Muscle of leg (tissue), 11 donors: ENCODE results near the gene XYLT1. TPM values are rescaled to one million over a fixed set of nuclear protein-coding genes. Genes with fewer than 3 reads are reported as not detected.

Source experiments
- DNase-seq: peaks from one replicate; pipeline ENCODE4 v3.0.0; 2013
- H3K27ac ChIP-seq: one replicate; pipeline ENCODE4 v1.5.1; 2013; ENCODE audit warnings: mild to moderate bottlenecking, low read length, control low read depth
- H3K27me3 ChIP-seq: one replicate; pipeline ENCODE4 v1.6.1; 2013; ENCODE audit warnings: low read length; ENCODE audit not compliant: control insufficient read depth, insufficient read depth
- H3K36me3 ChIP-seq: one replicate; pipeline ENCODE4 v1.6.1; 2013; ENCODE audit warnings: low read length; ENCODE audit not compliant: control insufficient read depth, insufficient read depth
- H3K4me1 ChIP-seq: one replicate; pipeline ENCODE4 v1.6.1; 2013; ENCODE audit warnings: low read length; ENCODE audit not compliant: control insufficient read depth, insufficient read depth
- H3K4me3 ChIP-seq: one replicate; pipeline ENCODE4 v1.5.1; 2013; ENCODE audit warnings: low read length, control low read depth
- H3K9me3 ChIP-seq: replicated peaks from 2 replicates; pipeline ENCODE4 v1.6.1; 2013; ENCODE audit warnings: low read depth, low read length; ENCODE audit not compliant: control insufficient read depth
- WGBS: methylation state at CpG from one replicate; pipeline ENCODE4 v1.1.5; 2013; ENCODE audit warnings: missing lambda C conversion rate; ENCODE audit not compliant: insufficient coverage; 5-methylcytosine and 5-hydroxymethylcytosine counted together
- polyA plus RNA-seq, 8 donors: library from polyadenylated mRNA; unstranded; fragments of 120-200 nt; gene quantifications; one replicate each; pipeline versions ENCODE4 v1.2.1 to v1.2.3, GENCODE V29; 2013; ENCODE audit warnings: inconsistent platforms in 1 of 8, low replicate concordance in 1 of 8; ENCODE audit not compliant: insufficient read length in 8 of 8, insufficient read depth in 1 of 8
- total RNA-seq: library from RNA; stranded (reverse); fragments of 120-200 nt; gene quantifications from one replicate; pipeline ENCODE4 v1.2.4, GENCODE V29; 2013

The XYLT1 gene
- total and polyA plus RNA-seq, 9 donors = 4.3 to 9.7 (median 5.3) TPM

DNA sequence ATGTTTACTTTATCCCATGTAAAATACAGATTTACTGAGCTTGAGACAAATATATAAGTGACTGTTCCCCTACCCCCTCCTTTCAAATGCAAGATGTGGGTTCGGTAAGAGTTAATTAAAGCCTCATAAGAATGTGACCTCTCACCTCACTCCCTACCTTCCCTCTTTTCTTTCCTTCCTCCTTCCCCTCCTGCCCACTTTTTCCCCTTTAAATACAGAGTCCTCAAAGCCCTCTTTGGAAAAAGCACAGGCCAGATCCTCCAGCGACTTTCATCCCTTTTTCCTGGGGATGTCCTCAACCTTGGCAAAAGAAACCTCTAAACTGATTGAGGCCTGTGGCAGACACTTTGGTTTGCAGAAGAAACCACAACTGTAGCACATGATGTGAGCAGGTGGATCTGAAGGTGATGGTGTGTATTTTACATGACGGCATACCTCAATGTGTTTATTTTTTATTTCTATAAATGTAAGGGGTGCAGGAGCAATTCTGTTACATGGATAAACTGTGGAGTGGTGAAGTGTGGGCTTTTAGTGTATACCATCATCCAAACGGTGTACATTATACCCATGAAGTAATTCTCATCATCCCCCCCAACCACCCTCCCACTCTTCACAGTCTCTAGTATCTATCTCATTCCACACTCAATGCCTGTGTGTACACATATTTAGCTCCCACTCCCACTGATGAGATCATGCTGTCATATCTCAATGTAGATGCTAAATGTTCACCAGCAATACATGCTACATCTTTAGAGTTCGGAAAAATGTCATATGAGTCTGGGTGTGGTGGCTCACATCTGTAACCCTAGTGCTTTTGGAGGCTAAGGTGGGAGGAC, 77.7 kb downstream of the XYLT1 start:
- H3K27ac ChIP-seq = no peak overlapping the region
- 60% methylated on average over 1 of the region's 5 CpGs for WGBS
- no peak overlapping the region for H3K4me3 ChIP-seq
- no peaks in the 10 kb centered on the region for H3K9me3 ChIP-seq
- no peak for DNase-seq
- no peaks in the 10 kb centered on the region for H3K36me3 ChIP-seq
- no peaks in the 10 kb centered on the region for H3K27me3 ChIP-seq
- peaks cover 14% of the 10 kb centered on the region for H3K4me1 ChIP-seq

DNA sequence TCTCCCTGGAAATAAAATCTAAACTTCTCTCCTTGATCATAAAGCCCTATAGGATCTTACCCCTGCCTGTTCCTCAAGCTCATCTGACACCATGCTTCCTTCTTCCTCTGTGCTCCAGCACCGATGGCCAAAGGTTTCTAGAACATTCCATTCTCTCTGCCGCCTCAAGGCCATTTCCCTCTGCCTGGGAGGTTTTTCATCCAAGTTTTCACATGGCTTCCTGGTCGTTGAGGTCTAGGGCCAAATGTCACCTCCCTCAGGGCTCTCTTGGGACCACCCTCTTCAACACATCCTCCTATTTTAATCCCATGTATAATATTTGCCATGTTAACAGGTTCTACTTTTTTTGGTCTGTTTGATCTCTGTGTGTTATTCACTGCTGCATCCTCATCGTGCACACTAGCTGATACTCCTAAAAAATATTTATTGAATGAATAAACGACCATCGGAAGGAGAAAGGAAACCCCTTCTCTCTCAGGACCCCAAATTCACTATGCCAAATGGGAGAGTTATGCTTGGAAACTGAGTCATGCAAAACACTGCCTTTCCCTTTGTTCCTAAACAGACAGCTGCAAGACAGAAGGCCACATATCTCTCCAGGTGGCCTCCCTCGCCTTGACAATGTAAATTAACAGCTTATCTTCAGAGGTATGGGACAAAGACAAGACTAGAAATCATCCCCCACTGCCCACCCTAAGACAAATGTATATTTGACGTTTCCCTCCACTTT, 78.5 kb downstream of the XYLT1 start:
- Histone ChIP-seq H3K36me3 (no peaks in the 10 kb centered on the region), H3K4me1 (peaks cover 12% of the 10 kb centered on the region), H3K27ac (no peak overlapping the region), H3K9me3 (no peaks in the 10 kb centered on the region), H3K27me3 (no peaks in the 10 kb centered on the region), H3K4me3 (no peak overlapping the region)
- no peak for DNase-seq
- 64% methylated on average over 2 of the region's 8 CpGs for WGBS

DNA sequence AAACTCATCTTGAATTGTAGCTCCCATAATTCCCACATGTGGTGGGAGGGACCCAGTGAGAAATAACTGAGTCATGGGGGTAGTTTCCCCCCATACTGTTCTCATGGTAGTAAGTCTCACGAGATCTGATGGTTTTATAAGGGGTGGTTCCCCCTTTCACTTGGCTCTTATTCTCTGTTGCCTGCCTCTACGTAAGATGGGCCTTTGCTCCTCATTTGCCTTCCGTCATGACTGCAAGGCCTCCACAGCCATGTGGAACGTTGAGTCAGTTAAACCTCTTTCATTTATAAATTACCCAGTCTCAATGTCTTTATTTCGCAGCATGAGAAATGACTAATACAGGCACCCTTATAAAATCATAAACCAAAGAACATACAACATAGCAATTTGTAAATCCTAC, 79.0 kb downstream of the XYLT1 start:
- Histone ChIP-seq H3K4me1 (peaks cover 6% of the 10 kb centered on the region), H3K27ac (no peak overlapping the region), H3K9me3 (no peaks in the 10 kb centered on the region), H3K27me3 (no peaks in the 10 kb centered on the region), H3K36me3 (no peaks in the 10 kb centered on the region), H3K4me3 (no peak overlapping the region)
- DNase-seq = no peak
- WGBS = 88% methylated on average over 4 of the region's 5 CpGs

DNA sequence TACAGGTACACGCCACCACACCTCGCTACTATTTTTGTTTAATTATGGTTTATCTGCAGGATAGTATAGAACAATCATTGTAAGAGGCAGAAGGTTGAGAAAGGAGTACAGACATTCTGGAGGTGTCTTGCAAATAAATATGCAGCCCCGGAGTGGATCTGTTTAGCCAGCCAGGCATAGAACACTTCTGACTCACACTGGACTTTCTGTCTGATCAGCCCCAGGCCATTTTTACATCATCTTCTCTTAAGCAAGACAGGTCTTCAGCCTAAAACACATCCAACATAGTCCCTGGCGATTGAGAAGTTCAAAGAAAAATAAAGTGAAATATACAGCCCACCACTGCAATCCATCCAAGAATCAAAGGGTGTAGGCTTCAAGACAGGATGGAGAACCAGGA, 81.4 kb downstream of the XYLT1 start:
- Histone ChIP-seq H3K4me3 (no peak overlapping the region), H3K36me3 (no peaks in the 10 kb centered on the region), H3K9me3 (no peaks in the 10 kb centered on the region), H3K27me3 (no peaks in the 10 kb centered on the region), H3K27ac (no peak overlapping the region), H3K4me1 (peaks cover 6% of the 10 kb centered on the region)
- no peak for DNase-seq
- no CpG with 5 or more reads among the region's 4 CpGs for WGBS

DNA sequence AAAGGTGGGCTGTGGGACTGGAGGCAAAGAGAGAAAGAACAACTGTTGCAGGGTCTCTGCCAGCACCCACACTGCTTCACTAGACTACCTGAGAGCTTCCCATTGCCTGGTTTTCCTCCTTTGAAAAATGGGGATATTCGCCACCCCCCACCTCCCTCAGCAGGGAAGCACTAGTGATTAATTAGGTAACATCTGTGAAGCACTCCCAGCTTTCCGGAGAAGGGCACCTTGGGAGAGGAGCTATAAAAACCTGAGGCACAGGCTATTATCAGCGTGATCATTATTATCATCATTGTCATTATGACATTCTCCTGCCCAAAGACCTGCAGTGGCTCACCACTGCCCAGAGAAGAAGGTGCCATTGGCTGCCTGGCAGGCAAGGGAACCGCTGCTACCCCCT, 83.5 kb downstream of the XYLT1 start:
- WGBS = 67% methylated on average over 2 of the region's 4 CpGs
- Histone ChIP-seq H3K27ac (no peak overlapping the region), H3K27me3 (no peaks in the 10 kb centered on the region), H3K4me3 (no peak overlapping the region), H3K9me3 (no peaks in the 10 kb centered on the region), H3K4me1 (peaks cover 9% of the 10 kb centered on the region), H3K36me3 (no peaks in the 10 kb centered on the region)
- no peak for DNase-seq

DNA sequence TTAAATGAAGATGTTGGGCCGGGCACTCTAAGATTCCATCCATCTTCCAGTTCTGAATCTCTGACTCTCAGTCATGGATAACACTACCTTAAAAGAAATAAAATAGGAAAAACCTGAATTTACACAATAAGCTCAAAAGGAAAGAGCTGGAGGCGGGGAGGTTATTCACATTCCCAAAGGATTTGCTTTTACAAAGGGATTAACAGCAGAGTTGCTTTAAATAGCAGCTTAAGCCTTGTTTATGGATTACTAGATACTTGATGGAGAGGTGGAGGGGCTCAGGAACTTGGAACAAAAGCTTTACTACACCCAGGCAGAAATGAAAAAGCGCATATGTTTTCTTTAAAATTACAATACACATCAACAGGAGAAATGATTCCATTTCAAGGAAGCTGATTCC, 84.5 kb downstream of the XYLT1 start:
- H3K27me3 ChIP-seq = no peaks in the 10 kb centered on the region
- peak; percentile 37 for DNase-seq
- H3K9me3 ChIP-seq = no peaks in the 10 kb centered on the region
- no CpG with 5 or more reads among the region's 3 CpGs for WGBS
- no peaks in the 10 kb centered on the region for H3K36me3 ChIP-seq
- H3K4me3 ChIP-seq = no peak overlapping the region
- H3K27ac ChIP-seq = no peak overlapping the region
- H3K4me1 ChIP-seq = peaks cover 9% of the 10 kb centered on the region

DNA sequence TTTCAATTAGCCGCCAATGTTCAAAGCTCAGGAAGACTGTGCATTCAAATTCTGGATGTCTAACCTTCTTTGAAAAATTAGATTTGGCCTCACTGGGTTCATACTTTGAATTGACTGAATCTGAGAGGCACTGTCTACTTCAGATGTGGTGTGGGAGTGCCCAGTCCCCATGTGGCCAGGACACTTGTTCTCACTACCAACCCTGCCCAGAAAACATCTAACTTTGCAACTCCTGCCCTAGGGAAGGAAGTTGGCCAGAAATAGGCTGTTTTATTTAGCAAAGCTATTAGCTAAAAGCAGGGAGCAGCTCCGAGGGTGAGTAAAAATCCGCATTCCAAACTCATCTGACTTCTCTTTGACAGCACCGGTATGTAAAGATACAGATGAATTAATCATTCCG, 86.3 kb downstream of the XYLT1 start:
- 67% methylated on average over 1 of the region's 5 CpGs for WGBS
- no peak overlapping the region for H3K4me3 ChIP-seq
- no peak overlapping the region for H3K27ac ChIP-seq
- peaks cover 10% of the 10 kb centered on the region for H3K4me1 ChIP-seq
- no peak for DNase-seq
- H3K27me3 ChIP-seq = no peaks in the 10 kb centered on the region
- no peaks in the 10 kb centered on the region for H3K36me3 ChIP-seq
- H3K9me3 ChIP-seq = no peaks in the 10 kb centered on the region

DNA sequence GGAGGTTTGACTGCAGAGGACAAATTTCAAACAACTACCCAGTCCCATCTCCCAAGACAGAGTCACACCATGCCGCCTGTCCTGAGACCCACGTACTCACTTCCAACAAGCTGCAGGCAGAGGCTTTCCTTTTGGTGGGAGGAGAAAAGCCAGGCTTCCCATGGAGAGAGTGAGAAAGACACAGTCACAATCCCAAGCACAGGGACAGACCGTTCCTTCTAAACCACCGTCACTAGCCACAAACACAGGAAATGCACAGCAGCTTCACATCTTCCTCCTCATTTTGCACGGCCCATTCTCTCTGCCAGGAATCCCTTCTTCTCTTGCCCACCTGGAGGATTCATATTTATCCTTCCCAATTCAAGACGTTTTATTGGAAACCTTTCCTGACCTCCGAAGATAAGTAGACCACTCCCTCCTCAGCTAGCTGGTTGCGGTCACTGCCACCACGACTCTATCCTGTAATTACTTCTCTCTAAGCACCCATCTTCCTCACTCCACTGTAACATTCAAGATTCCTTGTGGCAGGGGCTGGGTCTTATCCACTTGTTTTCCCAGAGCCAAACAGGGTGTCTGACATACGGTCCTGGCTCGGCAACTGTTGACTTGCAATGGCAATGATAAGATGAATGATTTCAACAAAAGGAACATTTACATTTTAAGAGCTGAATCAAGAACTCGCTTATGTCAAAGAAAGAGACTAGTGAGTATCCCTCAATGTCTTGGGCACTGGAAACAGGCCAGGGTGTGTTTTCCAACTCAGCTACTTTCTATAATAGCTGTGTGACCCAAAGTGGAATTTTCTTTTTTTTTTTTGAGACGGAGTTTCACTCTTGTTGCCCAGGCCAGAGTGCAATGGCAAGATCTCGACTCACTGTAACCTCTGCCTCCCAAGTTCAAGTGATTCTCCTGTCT, 87.6 kb downstream of the XYLT1 start:
- Histone ChIP-seq H3K36me3 (no peaks in the 10 kb centered on the region), H3K27ac (no peak overlapping the region), H3K4me1 (peaks cover 20% of the 10 kb centered on the region), H3K27me3 (no peaks in the 10 kb centered on the region), H3K4me3 (no peak overlapping the region), H3K9me3 (no peaks in the 10 kb centered on the region)
- 41% methylated on average over 8 of the region's 14 CpGs for WGBS
- DNase-seq = no peak

DNA sequence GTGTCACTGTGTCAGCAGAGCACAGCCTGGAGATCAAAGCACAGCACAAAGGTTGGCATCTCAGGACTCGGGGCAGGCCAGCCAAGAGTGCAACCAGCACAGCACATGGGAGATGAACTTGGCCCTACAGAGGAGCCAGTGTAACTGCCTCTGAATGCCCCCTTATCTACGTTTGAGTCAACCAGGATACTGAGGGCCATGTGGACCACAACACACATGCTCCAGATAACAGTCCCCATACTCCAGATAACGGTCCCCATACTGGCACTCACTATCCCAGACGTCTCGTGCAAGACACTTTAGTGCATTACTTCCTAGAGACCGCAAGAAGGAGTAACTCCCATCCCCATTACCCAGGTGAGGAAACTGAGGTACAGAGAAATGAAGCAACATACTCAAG, 88.2 kb downstream of the XYLT1 start:
- no peaks in the 10 kb centered on the region for H3K9me3 ChIP-seq
- no peak for DNase-seq
- peaks cover 25% of the 10 kb centered on the region for H3K4me1 ChIP-seq
- WGBS = 71% methylated on average over 2 of the region's 6 CpGs
- no peaks in the 10 kb centered on the region for H3K36me3 ChIP-seq
- H3K4me3 ChIP-seq = no peak overlapping the region
- no peak overlapping the region for H3K27ac ChIP-seq
- H3K27me3 ChIP-seq = no peaks in the 10 kb centered on the region

DNA sequence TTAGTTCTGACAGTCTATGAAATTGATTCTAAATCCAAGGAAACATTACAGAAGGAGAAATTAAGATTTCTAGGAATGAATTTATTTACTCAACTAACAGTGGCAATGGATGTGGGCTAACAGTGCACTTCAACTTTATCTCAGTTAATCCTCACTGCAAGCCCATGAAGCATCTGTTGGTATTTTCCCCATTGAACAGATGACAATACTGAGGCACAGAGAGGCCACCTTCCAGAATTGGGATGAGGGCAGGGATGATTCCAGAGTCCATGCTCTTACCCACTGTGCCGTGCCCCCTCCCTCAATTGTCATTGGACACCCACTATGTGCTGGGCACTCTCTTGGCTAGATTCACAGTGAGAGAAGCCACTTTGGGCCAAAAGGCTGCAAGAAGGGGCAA, 89.0 kb downstream of the XYLT1 start:
- DNase-seq = no peak
- no CpG with 5 or more reads among the region's 1 CpG for WGBS
- H3K27ac ChIP-seq = no peak overlapping the region
- H3K4me1 ChIP-seq = peaks cover 31% of the 10 kb centered on the region
- no peaks in the 10 kb centered on the region for H3K9me3 ChIP-seq
- no peaks in the 10 kb centered on the region for H3K27me3 ChIP-seq
- H3K4me3 ChIP-seq = no peak overlapping the region
- no peaks in the 10 kb centered on the region for H3K36me3 ChIP-seq
